Measurements from ENCODE around the gene SPATA16.

DNA sequence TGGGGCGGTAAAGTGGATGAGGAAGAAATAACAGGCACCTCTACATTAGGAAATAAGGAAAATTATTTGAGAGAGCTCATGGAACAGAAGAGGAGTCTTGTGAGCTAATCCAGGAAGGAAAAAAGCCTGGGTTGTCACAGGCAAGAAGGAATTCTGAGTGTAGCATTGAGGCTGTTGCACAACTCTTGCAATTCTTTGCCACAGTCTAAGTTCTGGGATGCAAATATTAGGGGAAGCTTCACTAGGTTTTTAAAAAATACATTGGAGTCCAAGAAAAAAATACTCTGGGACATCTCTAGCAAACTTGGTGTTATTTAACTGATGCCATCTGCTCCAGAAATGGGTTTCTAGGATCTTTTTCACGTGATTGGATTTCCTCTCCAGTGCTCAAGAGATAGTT is 122.3 kb downstream of the SPATA16 start:
- TF ChIP-seq MYC (IDR thresholded peaks at IDR 0.05; ENCODE audit: low read depth, low read length) (no peak), EZH2 (IDR thresholded peaks at IDR 0.05; ENCODE audit: borderline replicate concordance, low read depth, low read length, severe bottlenecking) (no peak), POLR2A (IDR thresholded peaks at IDR 0.05; ENCODE audit: low read depth, low read length) (no peak), POLR2AphosphoS5 (IDR thresholded peaks at IDR 0.05; ENCODE audit: insufficient read depth, low read depth, low read length) (no peak), GATA2 (IDR thresholded peaks at IDR 0.05; ENCODE audit: insufficient read depth, insufficient read length, low read depth, low read length) (no peak)
- TF ChIP-seq, protein P1, sequence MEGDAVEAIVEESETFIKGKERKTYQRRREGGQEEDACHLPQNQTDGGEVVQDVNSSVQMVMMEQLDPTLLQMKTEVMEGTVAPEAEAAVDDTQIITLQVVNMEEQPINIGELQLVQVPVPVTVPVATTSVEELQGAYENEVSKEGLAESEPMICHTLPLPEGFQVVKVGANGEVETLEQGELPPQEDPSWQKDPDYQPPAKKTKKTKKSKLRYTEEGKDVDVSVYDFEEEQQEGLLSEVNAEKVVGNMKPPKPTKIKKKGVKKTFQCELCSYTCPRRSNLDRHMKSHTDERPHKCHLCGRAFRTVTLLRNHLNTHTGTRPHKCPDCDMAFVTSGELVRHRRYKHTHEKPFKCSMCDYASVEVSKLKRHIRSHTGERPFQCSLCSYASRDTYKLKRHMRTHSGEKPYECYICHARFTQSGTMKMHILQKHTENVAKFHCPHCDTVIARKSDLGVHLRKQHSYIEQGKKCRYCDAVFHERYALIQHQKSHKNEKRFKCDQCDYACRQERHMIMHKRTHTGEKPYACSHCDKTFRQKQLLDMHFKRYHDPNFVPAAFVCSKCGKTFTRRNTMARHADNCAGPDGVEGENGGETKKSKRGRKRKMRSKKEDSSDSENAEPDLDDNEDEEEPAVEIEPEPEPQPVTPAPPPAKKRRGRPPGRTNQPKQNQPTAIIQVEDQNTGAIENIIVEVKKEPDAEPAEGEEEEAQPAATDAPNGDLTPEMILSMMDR (IDR thresholded peaks at IDR 0.05; ENCODE audit: extremely low read depth in 1 of 2, insufficient read depth in 1 of 2, low read depth in 1 of 2, low read length in 2 of 2): no peak
